ENCODE data around the gene CHKB.
A peak's percentile ranks its signal among the peaks of the same experiment; 100 is the strongest.

Gene CHKB

DNA sequence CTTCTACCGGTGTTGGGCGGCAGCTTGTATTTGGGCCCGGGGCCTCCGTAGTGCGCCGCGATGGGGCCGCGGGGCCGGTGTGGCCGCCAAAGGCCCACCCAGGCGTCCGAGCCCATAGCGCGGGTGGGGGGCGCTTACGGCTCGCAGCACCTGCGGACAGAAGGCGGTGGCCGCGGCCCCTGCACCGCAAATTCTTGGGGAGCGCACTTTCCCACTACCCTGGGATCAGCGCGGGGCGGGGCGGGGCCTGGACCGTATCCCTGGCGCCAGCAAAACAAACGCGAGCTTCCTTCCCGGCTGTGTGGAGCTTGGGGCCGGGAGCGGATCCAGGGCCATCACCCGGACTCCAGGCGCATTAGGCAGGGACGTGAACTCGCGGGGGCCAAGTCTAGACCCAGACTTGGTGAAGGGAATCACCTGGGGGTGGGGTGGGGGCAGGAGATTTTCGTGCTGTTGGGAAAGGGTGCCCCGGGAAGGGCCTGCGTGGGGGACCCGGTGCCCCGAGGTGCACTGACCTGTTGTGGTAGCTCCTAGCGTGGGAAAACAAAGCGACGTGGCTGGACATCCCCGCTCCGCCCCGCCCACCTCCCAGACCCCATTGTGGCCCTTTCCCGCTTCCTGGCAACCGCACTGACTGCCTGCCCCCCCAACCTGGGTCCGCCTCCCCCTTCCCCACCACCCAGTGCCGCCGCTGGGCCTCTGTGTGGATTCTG is 50.5 kb downstream of the CHKB start:
- H3F3A ChIP-seq (ENCODE audit: insufficient read depth, low read length): peaks cover 8% of the 10 kb centered on the region
- H3K27me3 ChIP-seq (ENCODE audit: insufficient read depth, low read length): no peaks in the 10 kb centered on the region
- peak overlapping the region; percentile 80 for H3K4me3 ChIP-seq (ENCODE audit: low read depth, low read length, poor library complexity, severe bottlenecking)
- H3K9me2 ChIP-seq (ENCODE audit: low read depth, low read length): no peaks in the 10 kb centered on the region
- no peaks in the 10 kb centered on the region for H3K9me3 ChIP-seq (ENCODE audit: low read length)
- peak overlapping the region; percentile 83; the same call in 1 of the 2 replicates for H3K9ac ChIP-seq (ENCODE audit: low read length)
- H2AFZ ChIP-seq (ENCODE audit: low read length): no peak overlapping the region
- no peaks in the 10 kb centered on the region for H3K79me2 ChIP-seq (ENCODE audit: insufficient read depth, low read length)
- peaks cover 57% of the 10 kb centered on the region for H3K4me1 ChIP-seq (ENCODE audit: insufficient read depth, low read length, severe bottlenecking)
- H4K20me1 ChIP-seq (ENCODE audit: insufficient read depth, low read length): no peaks in the 10 kb centered on the region
- H3K36me3 ChIP-seq (ENCODE audit: insufficient read depth, low read length): no peaks in the 10 kb centered on the region
- H3K4me2 ChIP-seq (ENCODE audit: low read length): peak overlapping the region; percentile 85
- H3K27ac ChIP-seq (ENCODE audit: low read depth, low read length, poor library complexity, severe bottlenecking): peak overlapping the region; percentile 34
- TF ChIP-seq, protein P1, sequence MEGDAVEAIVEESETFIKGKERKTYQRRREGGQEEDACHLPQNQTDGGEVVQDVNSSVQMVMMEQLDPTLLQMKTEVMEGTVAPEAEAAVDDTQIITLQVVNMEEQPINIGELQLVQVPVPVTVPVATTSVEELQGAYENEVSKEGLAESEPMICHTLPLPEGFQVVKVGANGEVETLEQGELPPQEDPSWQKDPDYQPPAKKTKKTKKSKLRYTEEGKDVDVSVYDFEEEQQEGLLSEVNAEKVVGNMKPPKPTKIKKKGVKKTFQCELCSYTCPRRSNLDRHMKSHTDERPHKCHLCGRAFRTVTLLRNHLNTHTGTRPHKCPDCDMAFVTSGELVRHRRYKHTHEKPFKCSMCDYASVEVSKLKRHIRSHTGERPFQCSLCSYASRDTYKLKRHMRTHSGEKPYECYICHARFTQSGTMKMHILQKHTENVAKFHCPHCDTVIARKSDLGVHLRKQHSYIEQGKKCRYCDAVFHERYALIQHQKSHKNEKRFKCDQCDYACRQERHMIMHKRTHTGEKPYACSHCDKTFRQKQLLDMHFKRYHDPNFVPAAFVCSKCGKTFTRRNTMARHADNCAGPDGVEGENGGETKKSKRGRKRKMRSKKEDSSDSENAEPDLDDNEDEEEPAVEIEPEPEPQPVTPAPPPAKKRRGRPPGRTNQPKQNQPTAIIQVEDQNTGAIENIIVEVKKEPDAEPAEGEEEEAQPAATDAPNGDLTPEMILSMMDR (IDR thresholded peaks at IDR 0.05; ENCODE audit: low read length): no peak
- TF ChIP-seq EZH2 (IDR thresholded peaks at IDR 0.05; ENCODE audit: borderline replicate concordance, low read length): no peak

DNA sequence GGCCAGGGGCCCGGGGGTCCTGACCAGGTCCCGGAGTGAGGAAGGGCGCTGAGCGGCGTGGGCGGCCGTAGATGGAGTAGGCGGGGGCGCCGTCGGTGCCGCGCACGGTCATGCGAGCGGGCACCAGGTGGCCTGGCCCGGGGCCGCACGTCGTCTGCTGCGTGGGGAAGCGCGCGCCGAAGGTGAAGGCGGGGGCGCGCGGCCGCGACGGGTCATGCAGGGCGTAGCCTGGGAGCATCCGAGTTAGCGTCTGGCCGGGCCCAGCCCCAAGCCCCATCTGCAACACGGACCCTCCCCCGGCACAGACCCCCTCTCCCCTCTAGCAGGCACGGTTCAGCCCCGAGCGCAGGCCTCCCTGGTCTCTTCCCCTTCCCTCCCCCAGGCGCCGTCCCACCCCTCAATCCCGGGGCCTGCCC is 51.1 kb downstream of the CHKB start:
- Histone ChIP-seq H3K27me3 (ENCODE audit: insufficient read depth, low read length) (no peaks in the 10 kb centered on the region), H3K4me1 (ENCODE audit: insufficient read depth, low read length, severe bottlenecking) (peaks cover 61% of the 10 kb centered on the region), H3K27ac (ENCODE audit: low read depth, low read length, poor library complexity, severe bottlenecking) (peak overlapping the region; percentile 60), H3K9ac (ENCODE audit: low read length) (peak overlapping the region; percentile 83), H3K9me3 (ENCODE audit: low read length) (no peaks in the 10 kb centered on the region), H3F3A (ENCODE audit: insufficient read depth, low read length) (peaks cover 8% of the 10 kb centered on the region), H3K36me3 (ENCODE audit: insufficient read depth, low read length) (no peaks in the 10 kb centered on the region), H4K20me1 (ENCODE audit: insufficient read depth, low read length) (no peaks in the 10 kb centered on the region), H3K79me2 (ENCODE audit: insufficient read depth, low read length) (no peaks in the 10 kb centered on the region), H2AFZ (ENCODE audit: low read length) (no peak overlapping the region), H3K9me2 (ENCODE audit: low read depth, low read length) (no peaks in the 10 kb centered on the region), H3K4me3 (ENCODE audit: low read depth, low read length, poor library complexity, severe bottlenecking) (peak overlapping the region; percentile 80), H3K4me2 (ENCODE audit: low read length) (peak overlapping the region; percentile 85)
- TF ChIP-seq, protein P1 (IDR thresholded peaks at IDR 0.05; ENCODE audit: low read length): no peak
- TF ChIP-seq EZH2 (IDR thresholded peaks at IDR 0.05; ENCODE audit: borderline replicate concordance, low read length): no peak

DNA sequence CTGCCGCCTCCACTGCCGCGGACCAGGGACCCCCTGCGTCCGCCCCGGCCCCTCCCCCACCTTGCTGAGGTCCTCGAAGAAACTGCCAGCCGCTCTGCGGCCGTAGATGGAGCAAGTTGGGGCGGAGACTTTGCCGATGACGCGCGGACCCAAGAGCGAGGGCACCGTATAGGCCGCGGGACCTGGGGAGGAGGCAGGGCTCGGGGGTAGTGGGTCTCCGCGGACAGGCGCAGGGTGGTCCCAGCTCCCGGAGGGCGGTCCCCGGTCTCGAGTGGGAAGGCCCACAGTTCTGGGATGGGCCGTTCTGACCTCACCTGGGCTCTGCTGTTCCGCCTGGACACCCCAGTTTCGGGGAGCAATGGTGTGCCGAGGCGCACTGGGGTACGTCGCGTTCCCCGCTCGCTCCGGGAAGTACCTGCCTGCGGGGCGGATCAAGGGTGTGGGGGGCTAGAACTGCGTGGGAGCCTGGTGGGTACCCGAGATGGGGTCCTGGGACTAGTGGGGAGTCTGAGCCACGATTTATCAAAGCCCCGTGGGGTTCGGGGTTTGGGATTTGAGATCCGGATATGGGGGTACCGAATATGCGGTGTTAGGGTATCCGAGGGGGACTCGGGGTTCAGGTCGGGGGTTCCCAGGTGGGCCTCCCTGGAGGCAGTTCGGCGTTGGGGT is 51.6 kb downstream of the CHKB start:
- no peaks in the 10 kb centered on the region for H3K9me2 ChIP-seq (ENCODE audit: low read depth, low read length)
- H3K4me2 ChIP-seq (ENCODE audit: low read length): peak overlapping the region; percentile 85
- no peak overlapping the region for H2AFZ ChIP-seq (ENCODE audit: low read length)
- no peaks in the 10 kb centered on the region for H3K79me2 ChIP-seq (ENCODE audit: insufficient read depth, low read length)
- peak overlapping the region; percentile 80 for H3K4me3 ChIP-seq (ENCODE audit: low read depth, low read length, poor library complexity, severe bottlenecking)
- peaks cover 63% of the 10 kb centered on the region for H3K4me1 ChIP-seq (ENCODE audit: insufficient read depth, low read length, severe bottlenecking)
- no peaks in the 10 kb centered on the region for H3K36me3 ChIP-seq (ENCODE audit: insufficient read depth, low read length)
- H3K9me3 ChIP-seq (ENCODE audit: low read length): no peaks in the 10 kb centered on the region
- TF ChIP-seq EZH2 (IDR thresholded peaks at IDR 0.05; ENCODE audit: borderline replicate concordance, low read length): no peak
- TF ChIP-seq, protein P1 (IDR thresholded peaks at IDR 0.05; ENCODE audit: low read length): no peak
- H3K27me3 ChIP-seq (ENCODE audit: insufficient read depth, low read length): no peaks in the 10 kb centered on the region
- H3K9ac ChIP-seq (ENCODE audit: low read length): peak overlapping the region; percentile 83
- no peaks in the 10 kb centered on the region for H4K20me1 ChIP-seq (ENCODE audit: insufficient read depth, low read length)
- peak overlapping the region; percentile 60 for H3K27ac ChIP-seq (ENCODE audit: low read depth, low read length, poor library complexity, severe bottlenecking)
- H3F3A ChIP-seq (ENCODE audit: insufficient read depth, low read length): peaks cover 5% of the 10 kb centered on the region
